SK-N-SH treated with all-trans-retinoic acid at 6 μM for 48 hours (cell line): ENCODE data around the gene CFTR.

ENCODE experiments used
- ATAC-seq: fragments of 200-7000 bp; cut with Tn5 transposase; 3 replicates; pipeline ENCODE4 v1.9.1; 2020; ENCODE audit warnings: mild to moderate bottlenecking, moderate library complexity
- ARNTL ChIP-seq: fragments of 450-650 bp; formaldehyde crosslinking; IDR thresholded peaks from 2 replicates; pipeline ENCODE4 v1.5.0; 2020; ENCODE audit warnings: low read depth, mild to moderate bottlenecking, moderate library complexity, borderline replicate concordance
- CSDC2 ChIP-seq: fragments of 250-450 bp; sonication (Bioruptor Pico); IDR thresholded peaks from 2 replicates; pipeline ENCODE4 v1.5.0; 2020; ENCODE audit warnings: mild to moderate bottlenecking, moderate library complexity
- ESRRG ChIP-seq: fragments of 250-450 bp; sonication (Bioruptor Pico); IDR thresholded peaks from 2 replicates; pipeline ENCODE4 v1.6.1; 2021; ENCODE audit warnings: mild to moderate bottlenecking
- GLIS3 ChIP-seq: fragments of 250-450 bp; sonication (Bioruptor Pico); IDR thresholded peaks from 2 replicates; pipeline ENCODE4 v1.5.0; 2020; ENCODE audit warnings: mild to moderate bottlenecking, moderate library complexity
- ISL1 ChIP-seq: fragments of 250-450 bp; sonication (Bioruptor Pico); IDR thresholded peaks from 2 replicates; pipeline ENCODE4 v2.1.2; 2022; ENCODE audit warnings: mild to moderate bottlenecking, moderate library complexity
- OSR1 ChIP-seq: fragments of 250-450 bp; sonication (Bioruptor Pico); IDR thresholded peaks from 2 replicates; pipeline ENCODE4 v1.8.0; 2022; ENCODE audit warnings: moderate library complexity, mild to moderate bottlenecking, inconsistent platforms
- PPARA ChIP-seq: fragments of 250-450 bp; sonication (Bioruptor Pico); IDR thresholded peaks from 2 replicates; pipeline ENCODE4 v1.5.0; 2020; ENCODE audit warnings: mild to moderate bottlenecking, borderline replicate concordance
- RARB ChIP-seq: fragments of 250-450 bp; sonication (Bioruptor Pico); IDR thresholded peaks from 2 replicates; pipeline ENCODE4 v1.8.0; 2021; ENCODE audit warnings: mild to moderate bottlenecking, moderate library complexity
- TCF4 ChIP-seq: fragments of 250-450 bp; sonication (Bioruptor Pico); IDR thresholded peaks from 2 replicates; pipeline ENCODE4 v1.8.0; 2021; ENCODE audit warnings: mild to moderate bottlenecking, moderate library complexity, borderline replicate concordance
- TOX ChIP-seq: fragments of 250-450 bp; sonication (Bioruptor Pico); IDR thresholded peaks from 2 replicates; pipeline ENCODE4 v1.8.0; 2021; ENCODE audit warnings: mild to moderate bottlenecking, moderate library complexity, borderline replicate concordance
- ZC3H10 ChIP-seq: fragments of 250-450 bp; sonication (Bioruptor Pico); IDR thresholded peaks from 2 replicates; pipeline ENCODE4 v1.5.1; 2021; ENCODE audit warnings: mild to moderate bottlenecking, moderate library complexity
- ZFP3 ChIP-seq: fragments of 250-450 bp; sonication (Bioruptor Pico); IDR thresholded peaks from 2 replicates; pipeline ENCODE4 v1.5.0; 2020; ENCODE audit warnings: mild to moderate bottlenecking, moderate library complexity
- ZFP30 ChIP-seq: fragments of 450-650 bp; formaldehyde crosslinking; IDR thresholded peaks from 2 replicates; pipeline ENCODE4 v1.5.0; 2022; ENCODE audit warnings: mild to moderate bottlenecking, moderate library complexity
- ZNF565 ChIP-seq: fragments of 450-650 bp; formaldehyde crosslinking; conservative IDR thresholded peaks from 2 replicates; pipeline ENCODE4 v1.5.0; 2020; ENCODE audit warnings: low read depth, mild to moderate bottlenecking, moderate library complexity
- ZNF70 ChIP-seq: fragments of 450-650 bp; formaldehyde crosslinking; IDR thresholded peaks from 2 replicates; pipeline ENCODE4 v1.5.0; 2020; ENCODE audit warnings: mild to moderate bottlenecking, moderate library complexity
- ZNF8 ChIP-seq: fragments of 450-650 bp; formaldehyde crosslinking; IDR thresholded peaks from 2 replicates; pipeline ENCODE4 v1.5.0; 2020; ENCODE audit warnings: mild to moderate bottlenecking, moderate library complexity
- TF ChIP-seq, protein P1 (sequence below): fragments of 250-450 bp; sonication (Bioruptor Pico); IDR thresholded peaks from 2 replicates; pipeline ENCODE4 v1.8.0; 2020; ENCODE audit warnings: mild to moderate bottlenecking, moderate library complexity, borderline replicate concordance
- TF ChIP-seq, protein P2 (sequence below): fragments of 250-450 bp; sonication (Bioruptor Pico); IDR thresholded peaks from 2 replicates; pipeline ENCODE4 v1.5.1; 2021; ENCODE audit warnings: mild to moderate bottlenecking, moderate library complexity
- TF ChIP-seq, protein P3 (sequence below): fragments of 250-450 bp; sonication (Bioruptor Pico); IDR thresholded peaks from 2 replicates; pipeline ENCODE4 v1.5.0; 2020; ENCODE audit warnings: mild to moderate bottlenecking, moderate library complexity
- TF ChIP-seq, protein P4 (sequence below): fragments of 250-450 bp; sonication (Bioruptor Pico); IDR thresholded peaks from 2 replicates; pipeline ENCODE4 v1.5.1; 2020; ENCODE audit warnings: low read depth, mild to moderate bottlenecking, moderate library complexity
- TF ChIP-seq, protein P5 (sequence below): fragments of 250-450 bp; sonication (Bioruptor Pico); IDR thresholded peaks from 2 replicates; pipeline ENCODE4 v1.8.0; 2021; ENCODE audit warnings: low read depth, mild to moderate bottlenecking, moderate library complexity, borderline replicate concordance

Gene CFTR

DNA sequence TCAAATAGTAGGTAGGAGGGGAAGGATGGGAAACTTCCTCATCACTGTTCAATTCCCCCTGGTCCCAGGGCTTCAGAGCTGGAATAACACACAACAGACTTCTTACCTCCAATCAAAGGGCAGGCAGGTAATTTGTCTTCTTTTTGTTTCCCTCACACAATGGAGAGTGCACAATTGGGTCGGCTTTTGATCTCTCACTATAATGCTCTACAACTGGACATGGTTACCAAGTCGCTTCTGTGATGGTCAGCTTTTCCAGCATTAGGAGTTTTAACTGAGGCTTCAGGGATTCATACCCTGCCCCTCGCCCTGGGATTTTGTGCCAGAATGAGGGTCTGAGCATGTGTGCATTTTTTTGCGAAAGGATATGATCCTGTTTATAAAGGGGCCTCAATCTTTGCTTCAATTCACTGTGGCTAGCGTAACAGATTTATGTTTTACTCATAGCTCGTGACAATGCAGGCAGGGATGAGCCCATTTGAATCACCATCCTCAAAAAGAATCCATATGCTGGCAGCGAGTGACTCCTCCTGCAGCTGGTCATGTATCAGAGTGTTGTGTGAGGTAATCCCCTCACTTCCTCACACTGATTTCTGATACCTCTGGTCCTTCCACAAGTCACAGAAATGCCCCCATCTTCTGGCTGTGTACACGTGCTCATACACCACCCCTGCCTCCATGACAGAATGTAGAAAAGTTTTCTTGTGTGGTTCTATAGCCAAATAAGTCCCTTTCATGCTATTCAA is 203.8 kb downstream of the CFTR start:
- no peak for TF ChIP-seq ZFP30 (CRISPR knock-in tag)
- TF ChIP-seq, protein P1, sequence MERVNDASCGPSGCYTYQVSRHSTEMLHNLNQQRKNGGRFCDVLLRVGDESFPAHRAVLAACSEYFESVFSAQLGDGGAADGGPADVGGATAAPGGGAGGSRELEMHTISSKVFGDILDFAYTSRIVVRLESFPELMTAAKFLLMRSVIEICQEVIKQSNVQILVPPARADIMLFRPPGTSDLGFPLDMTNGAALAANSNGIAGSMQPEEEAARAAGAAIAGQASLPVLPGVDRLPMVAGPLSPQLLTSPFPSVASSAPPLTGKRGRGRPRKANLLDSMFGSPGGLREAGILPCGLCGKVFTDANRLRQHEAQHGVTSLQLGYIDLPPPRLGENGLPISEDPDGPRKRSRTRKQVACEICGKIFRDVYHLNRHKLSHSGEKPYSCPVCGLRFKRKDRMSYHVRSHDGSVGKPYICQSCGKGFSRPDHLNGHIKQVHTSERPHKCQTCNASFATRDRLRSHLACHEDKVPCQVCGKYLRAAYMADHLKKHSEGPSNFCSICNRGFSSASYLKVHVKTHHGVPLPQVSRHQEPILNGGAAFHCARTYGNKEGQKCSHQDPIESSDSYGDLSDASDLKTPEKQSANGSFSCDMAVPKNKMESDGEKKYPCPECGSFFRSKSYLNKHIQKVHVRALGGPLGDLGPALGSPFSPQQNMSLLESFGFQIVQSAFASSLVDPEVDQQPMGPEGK (CRISPR knock-in tag): no peak
- TF ChIP-seq ZNF565 (CRISPR knock-in tag): no peak
- TF ChIP-seq, protein P2, sequence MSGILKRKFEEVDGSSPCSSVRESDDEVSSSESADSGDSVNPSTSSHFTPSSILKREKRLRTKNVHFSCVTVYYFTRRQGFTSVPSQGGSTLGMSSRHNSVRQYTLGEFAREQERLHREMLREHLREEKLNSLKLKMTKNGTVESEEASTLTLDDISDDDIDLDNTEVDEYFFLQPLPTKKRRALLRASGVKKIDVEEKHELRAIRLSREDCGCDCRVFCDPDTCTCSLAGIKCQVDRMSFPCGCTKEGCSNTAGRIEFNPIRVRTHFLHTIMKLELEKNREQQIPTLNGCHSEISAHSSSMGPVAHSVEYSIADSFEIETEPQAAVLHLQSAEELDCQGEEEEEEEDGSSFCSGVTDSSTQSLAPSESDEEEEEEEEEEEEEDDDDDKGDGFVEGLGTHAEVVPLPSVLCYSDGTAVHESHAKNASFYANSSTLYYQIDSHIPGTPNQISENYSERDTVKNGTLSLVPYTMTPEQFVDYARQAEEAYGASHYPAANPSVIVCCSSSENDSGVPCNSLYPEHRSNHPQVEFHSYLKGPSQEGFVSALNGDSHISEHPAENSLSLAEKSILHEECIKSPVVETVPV (CRISPR knock-in tag): no peak
- no peak for TF ChIP-seq GLIS3 (CRISPR knock-in tag)
- no peak for TF ChIP-seq ESRRG (CRISPR knock-in tag)
- TF ChIP-seq, protein P3, sequence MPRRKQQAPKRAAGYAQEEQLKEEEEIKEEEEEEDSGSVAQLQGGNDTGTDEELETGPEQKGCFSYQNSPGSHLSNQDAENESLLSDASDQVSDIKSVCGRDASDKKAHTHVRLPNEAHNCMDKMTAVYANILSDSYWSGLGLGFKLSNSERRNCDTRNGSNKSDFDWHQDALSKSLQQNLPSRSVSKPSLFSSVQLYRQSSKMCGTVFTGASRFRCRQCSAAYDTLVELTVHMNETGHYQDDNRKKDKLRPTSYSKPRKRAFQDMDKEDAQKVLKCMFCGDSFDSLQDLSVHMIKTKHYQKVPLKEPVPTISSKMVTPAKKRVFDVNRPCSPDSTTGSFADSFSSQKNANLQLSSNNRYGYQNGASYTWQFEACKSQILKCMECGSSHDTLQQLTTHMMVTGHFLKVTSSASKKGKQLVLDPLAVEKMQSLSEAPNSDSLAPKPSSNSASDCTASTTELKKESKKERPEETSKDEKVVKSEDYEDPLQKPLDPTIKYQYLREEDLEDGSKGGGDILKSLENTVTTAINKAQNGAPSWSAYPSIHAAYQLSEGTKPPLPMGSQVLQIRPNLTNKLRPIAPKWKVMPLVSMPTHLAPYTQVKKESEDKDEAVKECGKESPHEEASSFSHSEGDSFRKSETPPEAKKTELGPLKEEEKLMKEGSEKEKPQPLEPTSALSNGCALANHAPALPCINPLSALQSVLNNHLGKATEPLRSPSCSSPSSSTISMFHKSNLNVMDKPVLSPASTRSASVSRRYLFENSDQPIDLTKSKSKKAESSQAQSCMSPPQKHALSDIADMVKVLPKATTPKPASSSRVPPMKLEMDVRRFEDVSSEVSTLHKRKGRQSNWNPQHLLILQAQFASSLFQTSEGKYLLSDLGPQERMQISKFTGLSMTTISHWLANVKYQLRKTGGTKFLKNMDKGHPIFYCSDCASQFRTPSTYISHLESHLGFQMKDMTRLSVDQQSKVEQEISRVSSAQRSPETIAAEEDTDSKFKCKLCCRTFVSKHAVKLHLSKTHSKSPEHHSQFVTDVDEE (CRISPR knock-in tag): no peak
- TF ChIP-seq OSR1 (CRISPR knock-in tag): no peak
- no peak for TF ChIP-seq ZFP3 (CRISPR knock-in tag)
- no peak for TF ChIP-seq ARNTL (CRISPR knock-in tag)
- TF ChIP-seq ZNF8: no peak
- TF ChIP-seq, protein P4, sequence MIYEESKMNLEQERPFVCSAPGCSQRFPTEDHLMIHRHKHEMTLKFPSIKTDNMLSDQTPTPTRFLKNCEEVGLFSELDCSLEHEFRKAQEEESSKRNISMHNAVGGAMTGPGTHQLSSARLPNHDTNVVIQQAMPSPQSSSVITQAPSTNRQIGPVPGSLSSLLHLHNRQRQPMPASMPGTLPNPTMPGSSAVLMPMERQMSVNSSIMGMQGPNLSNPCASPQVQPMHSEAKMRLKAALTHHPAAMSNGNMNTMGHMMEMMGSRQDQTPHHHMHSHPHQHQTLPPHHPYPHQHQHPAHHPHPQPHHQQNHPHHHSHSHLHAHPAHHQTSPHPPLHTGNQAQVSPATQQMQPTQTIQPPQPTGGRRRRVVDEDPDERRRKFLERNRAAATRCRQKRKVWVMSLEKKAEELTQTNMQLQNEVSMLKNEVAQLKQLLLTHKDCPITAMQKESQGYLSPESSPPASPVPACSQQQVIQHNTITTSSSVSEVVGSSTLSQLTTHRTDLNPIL (CRISPR knock-in tag): no peak
- TF ChIP-seq, protein P5, sequence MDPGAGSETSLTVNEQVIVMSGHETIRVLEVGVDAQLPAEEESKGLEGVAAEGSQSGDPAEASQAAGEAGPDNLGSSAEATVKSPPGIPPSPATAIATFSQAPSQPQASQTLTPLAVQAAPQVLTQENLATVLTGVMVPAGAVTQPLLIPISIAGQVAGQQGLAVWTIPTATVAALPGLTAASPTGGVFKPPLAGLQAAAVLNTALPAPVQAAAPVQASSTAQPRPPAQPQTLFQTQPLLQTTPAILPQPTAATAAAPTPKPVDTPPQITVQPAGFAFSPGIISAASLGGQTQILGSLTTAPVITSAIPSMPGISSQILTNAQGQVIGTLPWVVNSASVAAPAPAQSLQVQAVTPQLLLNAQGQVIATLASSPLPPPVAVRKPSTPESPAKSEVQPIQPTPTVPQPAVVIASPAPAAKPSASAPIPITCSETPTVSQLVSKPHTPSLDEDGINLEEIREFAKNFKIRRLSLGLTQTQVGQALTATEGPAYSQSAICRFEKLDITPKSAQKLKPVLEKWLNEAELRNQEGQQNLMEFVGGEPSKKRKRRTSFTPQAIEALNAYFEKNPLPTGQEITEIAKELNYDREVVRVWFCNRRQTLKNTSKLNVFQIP (CRISPR knock-in tag): no peak
- no peak for TF ChIP-seq CSDC2 (CRISPR knock-in tag)
- TF ChIP-seq ZNF70 (CRISPR knock-in tag): no peak
- no peak for TF ChIP-seq ZC3H10 (CRISPR knock-in tag)
- TF ChIP-seq TCF4 (CRISPR knock-in tag): no peak
- no peak for TF ChIP-seq ISL1 (CRISPR knock-in tag)
- no peak for TF ChIP-seq RARB (CRISPR knock-in tag)
- TF ChIP-seq TOX: no peak
- no peak for ATAC-seq

DNA sequence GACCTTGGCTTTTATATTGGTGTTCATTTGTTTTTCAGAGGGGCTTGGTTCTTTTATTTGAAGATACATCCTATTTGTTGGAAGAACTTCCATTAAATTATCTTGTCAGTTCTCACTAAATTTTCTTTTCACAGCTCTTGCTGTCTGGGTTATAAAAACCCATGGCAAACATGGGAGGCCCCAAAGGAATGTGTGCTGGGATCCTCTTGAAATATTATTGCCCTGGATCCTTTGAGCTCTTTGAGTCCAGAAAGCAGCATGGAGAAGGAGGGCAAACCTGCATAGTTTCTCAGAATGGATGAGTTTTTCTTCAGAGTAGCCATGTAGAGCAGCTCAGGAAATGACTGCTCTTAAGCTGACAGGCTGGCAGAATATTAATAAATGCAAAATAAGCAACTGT is 206.0 kb downstream of the CFTR start:
- TF ChIP-seq, protein P5 (CRISPR knock-in tag): no peak
- TF ChIP-seq PPARA (CRISPR knock-in tag) (no peak), ISL1 (CRISPR knock-in tag) (no peak), ZC3H10 (CRISPR knock-in tag) (no peak), ZNF565 (CRISPR knock-in tag) (no peak), ZNF70 (CRISPR knock-in tag) (no peak)
- ATAC-seq: no peak
